NCI-H69 (cell line): ENCODE results near the gene AGAP2.
"Not testable (repeated sequence)": the region's sequence is repeated elsewhere in the genome, so short reads cannot be mapped to it uniquely, and the experiment has no call there.

Experiments
- DNase-seq: peaks from one replicate; lab custom pipeline; 2025; lab: John Stamatoyannopoulos, UW

The AGAP2 gene

DNA sequence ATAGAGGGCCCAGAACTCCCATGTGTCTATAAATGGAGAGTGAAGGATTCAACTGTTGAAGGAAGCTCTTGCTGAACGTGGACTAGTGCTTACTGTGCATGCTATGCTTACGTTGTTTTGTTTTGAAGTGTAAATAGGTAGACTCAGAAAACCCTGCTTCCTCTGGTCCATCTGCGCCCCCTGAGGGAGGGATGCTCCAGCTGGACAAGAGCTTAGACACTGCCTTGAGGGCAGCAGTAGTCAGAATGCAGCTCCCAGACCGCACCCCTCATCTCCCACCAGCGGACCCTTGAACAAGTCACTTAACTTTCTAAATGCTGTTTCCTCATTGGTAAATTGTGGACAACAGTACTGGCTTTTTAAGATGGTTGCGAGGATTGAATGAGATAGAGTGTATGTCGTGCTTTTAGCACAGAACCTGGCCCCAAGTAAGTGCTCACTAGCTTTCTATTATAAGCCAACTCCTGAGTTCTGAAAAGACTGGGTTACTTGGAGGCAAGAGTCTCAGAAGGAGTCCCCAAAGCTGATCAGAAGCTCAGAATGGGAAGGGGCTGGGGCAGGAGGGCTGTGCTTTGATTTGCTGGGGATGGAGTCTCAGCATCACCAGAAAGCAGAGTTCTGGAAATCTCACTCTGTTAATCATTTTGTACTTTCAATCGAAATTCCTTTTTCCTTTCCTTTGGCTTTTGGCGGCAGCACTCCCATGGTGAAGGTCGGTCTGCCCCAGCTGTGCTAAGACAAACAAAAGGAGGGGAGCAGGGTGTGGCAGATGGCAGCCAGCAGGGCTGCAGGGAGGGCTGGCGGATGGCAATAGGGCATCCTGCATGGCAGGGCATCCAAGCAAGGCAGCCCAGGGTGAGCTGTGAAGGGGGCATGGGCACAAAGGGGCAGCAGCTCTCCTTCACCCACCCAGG, 15.6 kb downstream of the AGAP2 start:
- DNase-seq: peak; percentile 87

DNA sequence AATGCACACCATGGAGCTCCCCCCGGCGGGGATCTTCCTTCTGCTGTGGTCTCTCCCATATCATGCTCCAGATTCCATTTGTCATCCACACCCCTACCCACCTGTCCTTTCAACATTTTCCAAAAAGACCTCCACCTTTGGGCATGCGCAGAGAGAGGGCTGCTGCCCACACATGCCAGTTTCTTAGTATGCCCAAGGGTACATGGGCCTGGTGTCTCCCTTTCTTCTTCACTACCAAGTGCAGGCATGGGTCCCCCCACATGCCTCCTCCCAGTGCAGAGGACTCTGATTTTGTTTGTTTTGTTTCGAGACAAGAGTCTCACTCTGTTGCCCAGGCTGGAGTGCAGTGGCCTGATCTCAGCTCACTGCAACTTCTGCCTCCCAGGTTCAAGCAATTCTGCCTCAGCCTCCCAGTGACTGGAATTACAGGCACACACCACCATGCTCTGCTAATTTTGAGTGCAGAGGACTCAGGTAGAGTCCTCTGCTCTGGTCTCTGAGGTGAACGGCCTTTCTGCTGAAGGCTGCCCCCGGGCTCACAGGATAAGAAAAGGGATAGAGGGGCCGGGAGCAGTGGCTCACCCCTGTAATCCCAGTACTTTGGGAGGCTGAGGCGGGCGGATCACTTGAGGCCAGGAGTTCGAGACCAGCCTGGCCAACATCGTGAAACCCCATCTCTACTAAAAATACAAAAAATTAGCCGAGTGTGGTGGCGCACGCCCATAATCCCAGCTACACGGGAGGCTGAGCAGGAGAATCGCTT, 16.5 kb downstream of the AGAP2 start:
- DNase-seq: not testable (repeated sequence)

DNA sequence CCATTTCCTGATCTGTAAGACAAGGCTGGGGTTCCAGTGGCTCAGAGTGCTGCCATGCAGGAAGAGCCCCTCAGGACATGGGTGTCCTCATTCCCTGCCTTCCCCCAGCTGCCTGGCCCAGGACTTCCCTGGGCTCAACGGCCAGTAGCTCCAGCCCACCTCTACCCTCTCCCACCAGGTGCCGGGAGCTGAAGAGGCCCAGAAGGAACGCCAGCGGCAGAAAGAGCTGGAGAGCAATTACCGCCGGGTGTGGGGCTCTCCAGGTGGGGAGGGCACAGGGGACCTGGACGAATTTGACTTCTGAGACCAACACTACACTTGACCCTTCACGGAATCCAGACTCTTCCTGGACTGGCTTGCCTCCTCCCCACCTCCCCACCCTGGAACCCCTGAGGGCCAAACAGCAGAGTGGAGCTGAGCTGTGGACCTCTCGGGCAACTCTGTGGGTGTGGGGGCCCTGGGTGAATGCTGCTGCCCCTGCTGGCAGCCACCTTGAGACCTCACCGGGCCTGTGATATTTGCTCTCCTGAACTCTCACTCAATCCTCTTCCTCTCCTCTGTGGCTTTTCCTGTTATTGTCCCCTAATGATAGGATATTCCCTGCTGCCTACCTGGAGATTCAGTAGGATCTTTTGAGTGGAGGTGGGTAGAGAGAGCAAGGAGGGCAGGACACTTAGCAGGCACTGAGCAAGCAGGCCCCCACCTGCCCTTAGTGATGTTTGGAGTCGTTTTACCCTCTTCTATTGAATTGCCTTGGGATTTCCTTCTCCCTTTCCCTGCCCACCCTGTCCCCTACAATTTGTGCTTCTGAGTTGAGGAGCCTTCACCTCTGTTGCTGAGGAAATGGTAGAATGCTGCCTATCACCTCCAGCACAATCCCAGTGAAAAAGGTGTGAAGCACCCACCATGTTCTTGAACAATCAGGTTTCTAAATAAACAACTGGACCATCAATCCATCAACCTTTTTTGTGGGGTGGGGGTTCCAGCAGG, 17.6 kb downstream of the AGAP2 start:
- no peak for DNase-seq

DNA sequence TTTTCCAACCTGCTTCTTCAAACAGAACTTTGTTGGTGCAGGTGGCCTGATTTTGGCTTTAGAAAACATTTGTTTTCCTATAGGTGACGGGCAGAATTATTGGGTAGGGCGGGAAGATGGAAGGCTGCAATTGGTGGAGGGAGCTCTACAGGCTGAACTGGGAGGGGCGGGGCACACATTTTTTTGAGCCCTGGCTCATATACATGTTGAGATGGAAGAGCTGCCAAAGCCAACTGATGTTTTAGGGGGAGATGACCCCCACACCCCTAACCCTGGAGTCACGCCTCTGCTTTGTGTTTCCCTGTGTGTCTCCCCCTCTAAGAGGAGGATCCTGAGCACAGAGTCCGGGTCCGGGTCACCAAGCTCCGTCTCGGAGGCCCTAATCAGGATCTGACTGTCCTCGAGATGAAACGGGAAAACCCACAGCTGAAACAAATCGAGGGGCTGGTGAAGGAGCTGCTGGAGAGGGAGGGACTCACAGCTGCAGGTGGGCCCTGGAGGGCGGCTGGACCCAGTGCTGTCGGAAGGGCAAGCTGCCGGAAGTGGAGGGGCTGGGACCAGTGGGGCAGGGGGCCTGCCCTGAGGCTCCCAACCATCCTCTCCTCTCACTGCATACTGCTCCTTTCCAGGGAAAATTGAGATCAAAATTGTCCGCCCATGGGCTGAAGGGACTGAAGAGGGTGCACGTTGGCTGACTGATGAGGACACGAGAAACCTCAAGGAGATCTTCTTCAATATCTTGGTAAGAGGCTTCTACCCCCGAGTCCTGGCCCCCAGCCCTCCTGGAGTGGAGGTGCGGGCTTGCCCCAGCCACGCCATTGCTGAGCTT, 18.6 kb downstream of the AGAP2 start:
- no peak for DNase-seq

DNA sequence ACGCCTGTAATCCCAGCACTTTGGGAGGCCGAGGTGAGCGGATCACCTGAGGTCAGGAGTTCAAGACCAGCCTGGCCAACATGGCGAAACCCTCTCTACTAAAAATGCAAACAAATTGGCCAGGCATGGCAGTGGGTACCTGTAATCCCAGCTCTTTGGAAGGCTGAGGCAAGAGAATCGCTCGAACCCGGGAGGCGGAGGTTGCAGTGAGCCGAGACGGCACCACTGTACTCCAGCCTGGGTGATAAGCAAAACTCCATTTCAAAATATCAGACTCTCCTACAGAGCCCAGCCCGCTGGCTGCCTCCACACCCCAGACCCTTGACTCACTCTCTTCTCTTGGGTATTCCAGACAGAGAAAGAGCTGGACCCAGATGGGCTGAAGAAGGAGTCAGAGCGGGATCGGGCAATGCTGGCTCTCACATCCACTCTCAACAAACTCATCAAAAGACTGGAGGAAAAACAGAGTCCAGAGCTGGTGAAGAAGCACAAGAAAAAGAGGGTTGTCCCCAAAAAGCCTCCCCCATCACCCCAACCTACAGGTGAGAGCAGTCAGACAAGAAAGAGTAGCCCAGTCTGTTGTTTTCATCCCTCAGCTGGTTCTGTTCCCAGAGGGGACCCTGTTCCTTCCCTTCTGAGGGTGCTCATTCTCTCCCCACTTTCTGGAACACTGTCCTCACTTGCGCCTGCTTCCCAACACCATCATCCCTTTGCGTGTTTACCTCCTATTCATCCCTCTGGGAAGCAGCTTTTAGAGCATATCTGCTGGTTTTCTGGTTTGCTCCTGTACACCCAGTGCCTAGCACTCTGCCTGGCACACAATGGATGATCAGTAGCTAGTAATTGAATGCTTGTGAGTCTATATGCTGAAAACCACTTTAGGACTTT, 19.7 kb downstream of the AGAP2 start:
- DNase-seq: no peak

DNA sequence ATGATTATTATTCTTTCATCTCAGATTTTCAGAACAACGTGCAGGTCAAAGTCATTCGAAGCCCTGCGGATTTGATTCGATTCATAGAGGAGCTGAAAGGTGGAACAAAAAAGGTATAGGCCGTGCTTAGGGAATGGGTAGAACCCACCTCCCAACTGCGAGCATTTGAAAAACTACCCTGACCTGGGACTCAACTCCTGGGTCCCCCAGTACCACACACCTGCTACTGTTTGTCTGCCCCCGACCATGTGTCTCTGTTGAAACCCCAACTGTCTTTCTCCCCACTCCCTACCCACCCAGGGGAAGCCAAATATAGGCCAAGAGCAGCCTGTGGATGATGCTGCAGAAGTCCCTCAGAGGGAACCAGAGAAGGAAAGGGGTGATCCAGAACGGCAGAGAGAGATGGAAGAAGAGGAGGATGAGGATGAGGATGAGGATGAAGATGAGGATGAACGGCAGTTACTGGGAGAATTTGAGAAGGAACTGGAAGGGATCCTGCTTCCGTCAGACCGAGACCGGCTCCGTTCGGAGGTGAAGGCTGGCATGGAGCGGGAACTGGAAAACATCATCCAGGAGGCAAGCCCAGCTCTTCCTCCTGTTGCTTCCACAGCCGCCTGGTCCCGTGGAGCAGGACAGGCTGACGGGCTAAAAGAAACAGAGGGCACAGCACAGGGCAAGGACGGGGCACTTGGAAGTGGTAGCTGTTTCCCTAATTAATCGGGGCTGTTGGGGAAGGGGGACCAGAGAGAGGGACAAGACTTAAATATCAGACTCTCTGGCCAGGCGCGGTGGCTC, 20.5 kb downstream of the AGAP2 start:
- DNase-seq: no peak

DNA sequence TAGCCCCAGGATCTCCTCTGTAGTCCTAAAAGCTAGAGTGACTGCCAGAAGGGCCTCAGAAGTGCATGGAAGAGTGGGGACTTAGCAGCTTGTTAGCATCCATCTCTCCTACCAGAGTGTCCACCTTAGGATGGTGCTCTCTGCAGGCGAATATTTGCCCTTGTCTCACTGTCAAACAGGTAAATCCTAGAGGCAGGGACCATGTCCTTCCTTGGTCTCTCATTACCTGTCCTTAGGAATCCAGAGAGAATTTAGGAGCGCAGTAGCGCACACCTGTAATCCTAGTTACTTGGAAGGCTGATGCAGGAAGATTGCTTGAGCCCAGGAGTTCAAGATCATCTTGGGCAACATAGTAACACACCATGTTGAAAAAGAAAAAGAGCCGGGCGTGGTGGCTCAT, 21.4 kb downstream of the AGAP2 start:
- DNase-seq: no peak

DNA sequence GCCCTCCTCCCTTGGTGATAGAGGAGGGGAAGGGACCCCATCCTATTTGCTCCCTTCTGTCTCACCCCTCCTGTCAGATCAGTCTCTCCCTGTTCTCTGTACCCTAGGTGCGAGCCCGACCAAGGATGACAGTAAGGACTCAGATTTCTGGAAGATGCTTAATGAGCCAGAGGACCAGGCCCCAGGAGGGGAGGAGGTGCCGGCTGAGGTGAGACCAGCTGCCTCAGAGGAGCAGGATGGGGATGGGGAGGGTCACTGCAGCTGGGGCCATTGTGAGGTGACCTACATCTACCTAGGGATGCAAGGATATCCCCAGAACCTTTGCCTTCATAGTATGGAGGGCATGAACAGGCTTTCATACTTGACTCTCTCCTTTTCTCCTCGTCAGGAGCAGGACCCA, 22.2 kb downstream of the AGAP2 start:
- DNase-seq: no peak

DNA sequence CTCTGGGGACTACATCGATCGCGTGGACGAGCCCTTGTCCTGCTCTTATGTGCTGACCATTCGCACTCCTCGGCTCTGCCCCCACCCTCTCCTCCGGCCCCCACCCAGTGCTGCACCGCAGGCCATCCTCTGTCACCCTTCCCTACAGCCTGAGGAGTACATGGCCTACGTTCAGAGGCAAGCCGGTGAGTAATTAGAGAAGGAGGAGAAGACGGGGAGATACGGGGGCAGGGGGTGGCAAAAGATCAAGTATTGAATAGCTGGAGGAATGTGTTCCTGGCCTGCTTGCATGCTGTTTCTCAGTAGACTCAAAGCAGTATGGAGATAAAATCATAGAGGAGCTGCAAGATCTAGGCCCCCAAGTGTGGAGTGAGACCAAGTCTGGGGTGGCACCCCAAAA, 22.8 kb downstream of the AGAP2 start:
- DNase-seq: no peak

DNA sequence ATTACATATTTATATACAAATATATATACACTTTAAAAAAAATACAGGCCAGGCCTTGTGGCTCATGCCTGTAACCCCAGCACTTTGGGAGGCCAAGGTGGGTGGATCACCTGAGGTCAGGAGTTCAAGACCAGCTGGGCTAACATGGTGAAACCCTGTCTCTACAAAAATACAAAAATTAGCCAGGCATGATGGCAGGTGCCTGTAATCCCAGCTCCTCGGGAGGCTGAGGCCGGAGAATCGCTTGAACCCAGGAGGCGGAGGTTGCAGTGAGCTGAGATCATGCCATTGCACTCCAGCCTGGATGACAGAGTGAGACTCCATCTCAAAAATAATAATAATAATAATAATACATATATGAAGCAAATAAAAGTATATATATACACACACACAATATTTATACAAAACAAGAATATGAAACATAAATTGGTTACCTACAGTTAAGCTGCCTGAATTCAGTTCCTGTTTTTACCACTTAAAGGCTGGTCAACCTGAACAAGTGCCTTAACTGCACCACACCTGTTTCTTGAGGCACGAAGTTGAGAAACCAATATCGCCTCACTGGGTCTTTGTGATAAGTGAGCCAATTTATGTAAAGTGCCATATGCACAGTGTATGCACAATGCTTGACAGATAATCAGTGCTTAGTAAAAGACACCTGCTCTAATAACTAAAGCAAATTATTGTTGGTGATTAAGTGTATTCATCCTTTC, 23.4 kb downstream of the AGAP2 start:
- DNase-seq: not testable (repeated sequence)

DNA sequence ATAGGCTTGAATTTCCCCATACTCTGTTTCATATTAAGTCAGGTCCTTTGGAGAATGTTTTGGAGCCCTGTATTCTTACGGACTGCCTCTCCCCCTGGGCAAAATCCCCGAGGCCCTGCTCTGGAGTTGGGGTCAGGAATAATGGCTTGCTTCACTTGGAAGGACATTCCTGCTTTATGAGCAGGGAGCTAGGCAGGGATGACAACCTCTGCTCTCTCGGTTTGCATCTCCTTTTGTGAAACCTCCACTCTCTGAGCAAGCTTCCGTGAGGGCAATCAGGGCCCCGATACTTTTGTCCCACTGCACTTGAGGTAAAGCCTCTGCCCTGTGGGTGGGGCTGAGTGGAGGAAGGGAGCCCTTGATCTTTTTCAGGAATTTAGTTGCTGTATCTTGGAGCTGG, 25.3 kb downstream of the AGAP2 start:
- no peak for DNase-seq

DNA sequence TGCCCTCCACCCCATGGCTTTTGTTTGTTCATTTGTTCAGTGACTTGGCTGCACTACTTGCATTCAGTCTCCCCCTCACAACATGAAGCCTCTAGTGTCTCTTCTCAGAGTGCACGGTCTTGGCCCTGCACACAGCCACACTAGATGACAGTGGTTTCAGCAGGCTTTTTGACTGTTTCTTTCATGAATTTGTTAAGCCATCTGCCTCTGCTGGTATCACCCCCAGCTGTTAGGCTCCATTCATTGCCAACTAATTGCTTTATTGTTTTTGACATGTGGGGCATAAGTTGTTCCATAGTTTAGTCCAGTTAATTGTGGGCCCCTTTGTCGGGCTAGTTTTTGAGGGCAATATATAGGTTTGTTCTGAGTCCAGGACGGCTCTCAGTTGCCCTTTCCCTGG, 25.8 kb downstream of the AGAP2 start:
- no peak for DNase-seq

DNA sequence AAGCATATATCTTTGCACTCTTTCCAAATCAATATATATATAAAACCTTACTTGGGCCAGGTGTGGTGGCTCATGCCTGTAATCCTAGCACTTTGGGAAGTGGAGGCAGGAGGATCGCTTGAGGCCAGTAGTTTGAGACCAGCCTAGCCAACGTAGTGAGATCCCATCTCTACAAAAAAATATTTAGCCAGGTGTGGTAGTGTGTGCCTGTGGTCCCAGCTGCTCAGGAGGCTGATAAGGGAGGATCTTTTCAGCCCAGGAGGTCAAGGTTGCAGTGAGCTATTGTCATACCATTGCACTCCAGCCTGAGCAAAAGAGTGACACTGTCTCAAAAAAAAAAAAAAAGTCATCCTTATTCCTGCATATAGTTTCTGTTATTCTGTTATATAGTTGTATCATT, 30.2 kb downstream of the AGAP2 start:
- no peak for DNase-seq

DNA sequence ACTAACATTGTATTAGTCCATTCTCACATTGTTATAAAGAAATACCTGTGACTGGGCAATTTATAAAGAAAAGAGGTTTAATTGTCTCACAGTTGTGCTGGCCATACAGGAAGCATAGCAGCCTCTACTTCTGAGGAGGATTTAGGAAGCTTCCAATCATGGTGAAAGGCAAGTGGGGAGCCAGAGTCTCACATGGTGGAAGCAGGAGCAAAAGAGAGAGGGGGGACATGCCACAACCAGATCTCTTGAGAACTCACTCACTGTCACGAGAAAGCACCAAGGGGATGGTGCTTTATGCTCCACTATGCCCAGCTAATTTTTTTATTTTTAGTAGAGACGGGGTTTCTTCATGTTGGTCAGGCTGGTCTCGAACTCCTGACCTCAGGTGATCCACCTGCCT, 31.3 kb downstream of the AGAP2 start:
- DNase-seq: no peak

DNA sequence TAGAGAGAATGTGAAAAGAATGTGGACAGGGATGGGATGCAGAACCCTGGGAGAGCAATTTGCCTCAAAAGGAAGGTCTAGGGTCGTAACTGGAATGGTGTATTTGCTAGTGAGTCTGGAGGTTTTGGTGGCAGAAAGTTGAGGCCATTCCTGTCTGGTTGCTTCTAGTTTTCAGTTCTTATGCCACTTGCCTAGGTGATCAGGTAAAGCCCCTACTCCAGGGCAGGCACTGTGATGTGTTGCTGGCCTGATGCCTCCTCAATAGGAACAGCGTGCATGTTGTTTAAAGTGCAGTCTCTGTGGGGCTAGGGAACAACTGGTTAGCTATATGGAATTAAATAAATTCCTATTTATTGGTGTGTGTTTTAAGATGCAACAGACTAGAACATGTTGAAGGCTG, 38.2 kb downstream of the AGAP2 start:
- DNase-seq: no peak

DNA sequence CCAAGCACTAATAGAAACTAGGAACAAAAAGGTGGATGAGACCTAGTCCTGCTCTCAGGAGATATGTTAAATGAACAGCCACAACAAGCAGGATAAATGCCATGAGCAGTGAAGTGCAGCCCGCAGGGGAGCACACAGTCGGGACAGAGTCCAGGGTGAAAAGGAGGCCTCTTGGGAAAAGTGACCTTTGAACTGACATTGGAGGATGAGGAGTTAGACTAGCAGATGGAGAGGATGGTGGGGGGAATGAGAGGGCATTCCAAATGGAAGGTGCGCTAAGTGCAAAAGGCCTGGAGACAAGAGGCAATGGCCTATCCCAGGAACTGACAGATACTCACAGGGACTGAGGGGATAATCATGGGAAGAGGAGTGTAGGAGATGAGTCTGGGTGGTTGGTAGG, 40.1 kb downstream of the AGAP2 start:
- no peak for DNase-seq

DNA sequence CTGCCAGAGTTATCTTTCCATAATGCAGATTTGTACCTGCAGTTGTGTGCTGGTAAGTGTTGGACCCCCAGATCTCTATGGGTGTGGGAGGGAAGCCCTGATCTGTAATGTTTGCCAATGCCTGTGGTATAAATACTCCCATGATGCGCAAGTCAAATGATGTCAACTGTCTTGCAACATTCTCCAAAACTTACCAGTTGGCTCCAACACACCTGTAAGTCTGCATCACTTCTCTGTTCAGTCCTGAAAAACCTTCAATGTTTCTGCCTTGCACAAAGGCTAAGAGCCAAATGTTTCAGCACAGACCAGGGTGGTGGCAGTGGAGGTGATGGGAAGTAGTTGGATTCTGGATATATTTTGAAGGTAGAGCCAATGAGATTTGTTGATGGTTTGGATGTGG, 41.5 kb downstream of the AGAP2 start:
- no peak for DNase-seq

DNA sequence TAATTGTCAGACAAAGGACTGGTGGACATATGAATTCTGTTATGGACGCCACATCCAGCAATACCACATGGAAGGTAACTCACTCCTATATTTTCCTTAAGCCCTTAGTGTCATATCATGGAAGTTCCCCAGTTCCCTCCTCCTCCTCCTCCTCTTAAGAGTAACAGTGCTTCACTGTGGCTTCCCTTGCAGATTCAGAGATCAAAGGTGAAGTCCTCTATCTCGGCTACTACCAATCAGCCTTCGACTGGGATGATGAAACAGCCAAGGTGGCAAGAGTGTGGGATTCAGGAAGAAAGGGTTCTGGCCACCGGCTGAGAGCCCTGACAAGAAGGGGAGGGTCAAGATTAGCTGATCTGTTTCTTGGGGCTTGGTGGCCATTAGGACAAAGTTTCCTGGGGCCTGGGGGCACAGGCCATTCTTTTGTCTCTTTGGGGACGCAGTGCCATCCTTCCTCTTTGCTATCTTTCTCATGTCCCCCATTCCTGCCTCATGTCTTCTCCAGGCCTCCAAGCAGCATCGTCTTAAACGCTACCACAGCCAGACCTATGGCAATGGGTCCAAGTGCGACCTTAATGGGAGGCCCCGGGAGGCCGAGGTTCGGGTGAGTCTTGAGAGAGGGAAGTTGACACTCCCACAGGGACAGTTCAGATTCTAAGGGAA, 42.6 kb downstream of the AGAP2 start:
- DNase-seq: no peak
